ENCODE measurements around the gene ANKRD9. TPM values are rescaled to one million over a fixed set of nuclear protein-coding genes. Genes with fewer than 3 reads are reported as not detected.

ANKRD9 gene
- total RNA-seq, 1 experiment from 2014 or later: 20.5 TPM

DNA sequence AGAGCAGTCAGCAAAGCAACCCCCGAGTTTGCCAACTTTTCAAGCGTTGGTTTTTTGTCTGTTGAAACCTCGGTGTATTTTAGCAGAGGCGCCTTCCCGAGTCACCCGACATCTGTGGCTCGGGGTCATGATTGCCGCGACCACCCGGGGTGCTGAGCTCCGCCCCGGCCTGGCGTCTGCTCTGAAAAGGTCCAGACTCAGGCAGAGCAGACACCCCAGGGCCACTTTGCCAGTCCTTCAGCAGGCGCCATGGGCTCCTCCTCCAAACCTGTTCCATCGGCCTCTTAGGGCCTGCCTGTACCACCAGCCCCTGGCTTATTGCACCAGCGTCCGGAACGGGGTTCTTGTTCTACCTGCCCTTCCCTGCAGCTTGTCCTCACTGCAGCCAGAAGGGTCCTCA lies 19.1 kb downstream of the ANKRD9 start:
- no peaks in the 10 kb centered on the region for H3K4me1 ChIP-seq
- H3K36me3 ChIP-seq: no peaks in the 10 kb centered on the region
- no peaks in the 10 kb centered on the region for H3K9me3 ChIP-seq (replicated peaks)
- no peak overlapping the region for H3K4me3 ChIP-seq
- no peak for DNase-seq
- H3K27me3 ChIP-seq: no peaks in the 10 kb centered on the region
- peak overlapping the region; percentile 47 for H3K27ac ChIP-seq

- Histone ChIP-seq H3K4me1 (no peaks in the 10 kb centered on the region), H3K27me3 (no peaks in the 10 kb centered on the region), H3K4me3 (no peak overlapping the region), H3K9me3 (replicated peaks) (0 out of 2 replicates have a peak, but pooled peaks cover 3% of the 10 kb centered on the region), H3K27ac (peak overlapping the region; percentile 11; the same call in 1 of the 2 replicates), H3K36me3 (no peaks in the 10 kb centered on the region)
- no peak for DNase-seq
These were observed 22.4 kb downstream of the ANKRD9 start for GRCh38 chr14:102487204-102487577.

- DNase-seq: no peak
- H3K36me3 ChIP-seq: no peaks in the 10 kb centered on the region
- 0 out of 2 replicates have a peak, but pooled peaks cover 3% of the 10 kb centered on the region for H3K9me3 ChIP-seq (replicated peaks)
- H3K4me1 ChIP-seq: no peaks in the 10 kb centered on the region
- H3K4me3 ChIP-seq: no peak overlapping the region
- H3K27me3 ChIP-seq: no peaks in the 10 kb centered on the region
- peak overlapping the region; percentile 11; the same call in 1 of the 2 replicates for H3K27ac ChIP-seq
These were observed 22.9 kb downstream of the ANKRD9 start for GRCh38 chr14:102486513-102487203.

DNA sequence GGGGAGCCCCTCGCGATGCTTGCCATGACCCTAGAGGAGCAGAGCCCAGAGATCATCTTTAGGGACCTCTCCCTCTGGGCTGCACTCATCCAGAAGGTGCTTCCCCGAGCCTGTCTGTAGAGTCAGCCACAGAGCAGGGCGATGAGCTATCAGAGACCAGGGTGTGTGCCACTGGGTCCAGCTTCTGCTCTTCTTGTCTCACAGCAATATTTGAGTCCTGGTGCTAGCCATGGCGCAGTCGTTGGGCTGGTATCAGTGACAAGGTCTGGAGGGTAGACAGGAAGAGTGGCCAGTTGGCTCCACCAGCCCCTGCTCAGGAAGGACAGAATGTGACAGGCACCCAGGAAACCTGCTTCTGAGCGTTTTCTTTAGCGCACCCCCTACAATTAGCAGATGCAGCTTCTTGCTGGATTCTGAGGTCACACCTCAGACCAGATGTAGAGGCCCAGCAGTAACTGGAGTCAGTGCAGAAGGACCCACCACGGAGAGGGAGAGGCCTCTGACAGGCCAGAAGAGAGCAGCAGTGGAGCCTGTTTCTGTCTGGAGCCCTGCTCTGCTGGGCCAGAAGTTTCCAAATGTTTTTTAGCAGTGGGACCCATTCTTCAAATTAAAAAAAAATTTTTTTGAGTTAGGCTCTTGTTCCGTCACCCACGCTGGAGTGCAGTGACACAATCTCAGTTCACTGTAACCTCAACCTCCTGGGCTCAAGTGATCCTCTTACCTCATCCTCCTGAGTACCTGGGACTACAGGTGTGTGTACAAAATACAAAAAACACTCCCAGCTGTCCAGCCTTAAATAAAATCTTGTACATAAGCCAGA lies 23.7 kb downstream of the ANKRD9 start:
- DNase-seq: no peak
- H3K27me3 ChIP-seq: no peaks in the 10 kb centered on the region
- no peak overlapping the region for H3K27ac ChIP-seq
- H3K4me1 ChIP-seq: no peaks in the 10 kb centered on the region
- 0 out of 2 replicates have a peak, but pooled peaks cover 3% of the 10 kb centered on the region for H3K9me3 ChIP-seq (replicated peaks)
- no peaks in the 10 kb centered on the region for H3K36me3 ChIP-seq
- H3K4me3 ChIP-seq: no peak overlapping the region

- Histone ChIP-seq H3K27me3 (no peaks in the 10 kb centered on the region), H3K4me1 (no peaks in the 10 kb centered on the region), H3K27ac (no peak overlapping the region), H3K36me3 (no peaks in the 10 kb centered on the region), H3K4me3 (no peak overlapping the region), H3K9me3 (replicated peaks) (0 out of 2 replicates have a peak, but pooled peaks cover 3% of the 10 kb centered on the region)
- DNase-seq: no peak
These were observed 25.3 kb downstream of the ANKRD9 start for GRCh38 chr14:102484316-102484715.

GRCh38 chr14:102481791-102482238 lies 27.8 kb downstream of the ANKRD9 start:
- Histone ChIP-seq H3K4me3 (no peak overlapping the region), H3K36me3 (no peaks in the 10 kb centered on the region), H3K27me3 (no peaks in the 10 kb centered on the region), H3K4me1 (no peaks in the 10 kb centered on the region), H3K9me3 (replicated peaks) (0 out of 2 replicates have a peak, but pooled peaks cover 3% of the 10 kb centered on the region), H3K27ac (no peak overlapping the region)
- DNase-seq: no peak

DNA sequence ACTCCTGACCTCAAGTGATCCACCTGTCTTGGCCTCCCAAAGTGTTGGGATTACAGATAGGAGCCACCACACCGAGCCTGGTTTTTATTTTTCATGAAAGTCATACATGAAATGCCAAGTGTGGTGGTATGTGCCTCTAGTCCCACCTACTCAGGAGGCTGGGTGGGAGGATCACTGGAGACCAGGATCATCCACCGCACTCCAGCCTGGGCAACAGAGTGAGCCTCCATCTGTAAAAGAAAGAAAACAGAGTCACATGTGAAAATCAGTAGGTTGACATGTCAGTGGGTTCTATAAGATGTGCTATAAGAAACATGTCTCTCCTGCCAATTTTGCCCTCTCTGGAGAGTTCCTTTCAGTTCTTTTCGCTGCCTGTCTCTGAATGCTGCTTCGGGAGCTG lies 28.2 kb downstream of the ANKRD9 start:
- no peaks in the 10 kb centered on the region for H3K4me1 ChIP-seq
- no peaks in the 10 kb centered on the region for H3K27me3 ChIP-seq
- no peak for DNase-seq

GRCh38 chr14:102479777-102480176 lies 29.8 kb downstream of the ANKRD9 start:
- no peak for DNase-seq
- Histone ChIP-seq H3K36me3 (no peaks in the 10 kb centered on the region), H3K9me3 (replicated peaks) (0 out of 2 replicates have a peak, but pooled peaks cover 3% of the 10 kb centered on the region), H3K27me3 (no peaks in the 10 kb centered on the region), H3K27ac (no peak overlapping the region), H3K4me3 (no peak overlapping the region), H3K4me1 (no peaks in the 10 kb centered on the region)

More for the DNA sequence above, 28.2 kb downstream of the ANKRD9 start:
- Histone ChIP-seq H3K36me3 (no peaks in the 10 kb centered on the region), H3K27ac (no peak overlapping the region), H3K4me3 (no peak overlapping the region), H3K9me3 (replicated peaks) (0 out of 2 replicates have a peak, but pooled peaks cover 3% of the 10 kb centered on the region)

GRCh38 chr14:102479107-102479506 lies 30.5 kb downstream of the ANKRD9 start:
- Histone ChIP-seq H3K4me3 (no peak overlapping the region), H3K27ac (no peak overlapping the region), H3K27me3 (no peaks in the 10 kb centered on the region), H3K4me1 (no peaks in the 10 kb centered on the region), H3K36me3 (no peaks in the 10 kb centered on the region), H3K9me3 (replicated peaks) (0 out of 2 replicates have a peak, but pooled peaks cover 3% of the 10 kb centered on the region)
- DNase-seq: no peak

GRCh38 chr14:102474934-102475333 lies 34.6 kb downstream of the ANKRD9 start:
- Histone ChIP-seq H3K27me3 (no peaks in the 10 kb centered on the region), H3K9me3 (replicated peaks) (no peaks in the 10 kb centered on the region), H3K36me3 (no peaks in the 10 kb centered on the region), H3K27ac (no peak overlapping the region), H3K4me1 (no peaks in the 10 kb centered on the region), H3K4me3 (no peak overlapping the region)
- DNase-seq: no peak

GRCh38 chr14:102473559-102473958 lies 36.0 kb downstream of the ANKRD9 start:
- H3K4me1 ChIP-seq: no peaks in the 10 kb centered on the region

GRCh38 chr14:102472791-102473150 lies 36.8 kb downstream of the ANKRD9 start:
- H3K9me3 ChIP-seq (replicated peaks): no peaks in the 10 kb centered on the region
- H3K4me3 ChIP-seq: no peak overlapping the region
- no peaks in the 10 kb centered on the region for H3K27me3 ChIP-seq
- no peak for DNase-seq
- no peaks in the 10 kb centered on the region for H3K4me1 ChIP-seq
- no peak overlapping the region for H3K27ac ChIP-seq
- peaks cover 3% of the 10 kb centered on the region; the same call in 1 of the 2 replicates for H3K36me3 ChIP-seq

More at GRCh38 chr14:102473559-102473958, 36.0 kb downstream of the ANKRD9 start:
- H3K36me3 ChIP-seq: peaks cover 2% of the 10 kb centered on the region; the same call in 1 of the 2 replicates
- no peak for DNase-seq
- H3K27ac ChIP-seq: no peak overlapping the region
- H3K4me3 ChIP-seq: no peak overlapping the region
- H3K27me3 ChIP-seq: no peaks in the 10 kb centered on the region
- H3K9me3 ChIP-seq (replicated peaks): no peaks in the 10 kb centered on the region

- peaks cover 3% of the 10 kb centered on the region; the same call in 1 of the 2 replicates for H3K36me3 ChIP-seq
- H3K27me3 ChIP-seq: no peaks in the 10 kb centered on the region
- H3K9me3 ChIP-seq (replicated peaks): no peaks in the 10 kb centered on the region
- H3K4me3 ChIP-seq: no peak overlapping the region
- H3K27ac ChIP-seq: no peak overlapping the region
- H3K4me1 ChIP-seq: no peaks in the 10 kb centered on the region
- no peak for DNase-seq
These were observed 37.4 kb downstream of the ANKRD9 start for GRCh38 chr14:102471921-102472790.

GRCh38 chr14:102469261-102469660 lies 40.3 kb downstream of the ANKRD9 start:
- Histone ChIP-seq H3K27ac (no peak overlapping the region), H3K27me3 (no peaks in the 10 kb centered on the region), H3K4me3 (no peak overlapping the region), H3K9me3 (replicated peaks) (no peaks in the 10 kb centered on the region), H3K36me3 (peaks cover 3% of the 10 kb centered on the region), H3K4me1 (no peaks in the 10 kb centered on the region)
- no peak for DNase-seq

All from SJCRH30 (cell line).